SU-DHL-6 (cell line): ENCODE results near the gene KIF12.

Source experiments
- EZH2phosphoT487 ChIP-seq: fragments of 200-600 bp; sonication (generic), shearing (Covaris generic); conservative IDR thresholded peaks from 2 replicates; pipeline ENCODE4 v1.6.1; 2018; ENCODE audit warnings: mild to moderate bottlenecking, antibody characterized with exemption, low read length, moderate library complexity, mixed read lengths
- TF ChIP-seq, protein P1 (sequence below): fragments of 200-600 bp; sonication (generic); IDR thresholded peaks from one replicate; pipeline ENCODE4 v1.5.1; 2017; ENCODE audit warnings: antibody characterized with exemption, mild to moderate bottlenecking, low read length, moderate library complexity; ENCODE audit not compliant: insufficient read depth, poor library complexity, severe bottlenecking

DNA sequence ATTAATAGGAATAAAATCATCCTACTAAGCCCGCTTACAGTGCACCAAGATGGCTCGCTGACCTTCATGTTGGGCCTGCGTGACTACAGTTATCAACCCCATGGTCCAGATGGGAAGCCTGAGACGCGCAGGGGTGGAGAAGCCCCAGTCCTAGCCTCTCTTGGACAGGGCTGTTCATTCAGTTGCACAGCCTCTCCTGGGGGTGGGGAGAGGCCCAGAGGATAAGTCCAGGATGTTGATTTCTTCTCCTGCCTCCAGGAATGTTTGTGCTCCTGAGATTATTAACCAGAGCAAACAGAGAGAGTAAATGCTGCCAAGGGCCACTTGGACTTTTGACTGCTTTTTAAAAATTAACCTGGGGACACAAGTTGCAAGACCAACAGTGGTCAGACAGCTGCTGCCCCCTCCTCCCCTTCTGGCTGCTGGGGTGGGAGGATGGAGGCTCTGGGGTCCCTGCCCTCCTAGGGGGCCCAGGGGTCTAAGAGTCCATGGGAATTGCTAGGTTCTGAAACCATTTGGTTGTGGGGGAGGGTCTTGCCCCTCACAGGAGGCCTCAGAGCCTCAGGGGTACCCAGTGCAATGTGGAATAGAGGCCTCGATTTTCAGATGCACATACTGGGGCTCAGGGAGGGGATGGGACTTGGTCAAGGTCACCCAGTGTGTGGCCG, 18.2 kb downstream of the KIF12 start:
- TF ChIP-seq, protein P1, sequence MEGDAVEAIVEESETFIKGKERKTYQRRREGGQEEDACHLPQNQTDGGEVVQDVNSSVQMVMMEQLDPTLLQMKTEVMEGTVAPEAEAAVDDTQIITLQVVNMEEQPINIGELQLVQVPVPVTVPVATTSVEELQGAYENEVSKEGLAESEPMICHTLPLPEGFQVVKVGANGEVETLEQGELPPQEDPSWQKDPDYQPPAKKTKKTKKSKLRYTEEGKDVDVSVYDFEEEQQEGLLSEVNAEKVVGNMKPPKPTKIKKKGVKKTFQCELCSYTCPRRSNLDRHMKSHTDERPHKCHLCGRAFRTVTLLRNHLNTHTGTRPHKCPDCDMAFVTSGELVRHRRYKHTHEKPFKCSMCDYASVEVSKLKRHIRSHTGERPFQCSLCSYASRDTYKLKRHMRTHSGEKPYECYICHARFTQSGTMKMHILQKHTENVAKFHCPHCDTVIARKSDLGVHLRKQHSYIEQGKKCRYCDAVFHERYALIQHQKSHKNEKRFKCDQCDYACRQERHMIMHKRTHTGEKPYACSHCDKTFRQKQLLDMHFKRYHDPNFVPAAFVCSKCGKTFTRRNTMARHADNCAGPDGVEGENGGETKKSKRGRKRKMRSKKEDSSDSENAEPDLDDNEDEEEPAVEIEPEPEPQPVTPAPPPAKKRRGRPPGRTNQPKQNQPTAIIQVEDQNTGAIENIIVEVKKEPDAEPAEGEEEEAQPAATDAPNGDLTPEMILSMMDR: no peak
- TF ChIP-seq EZH2phosphoT487: no peak
